Suprapubic skin (tissue), 4 donors: Measurements from ENCODE around the gene PKMYT1.

Experiments
- CTCF ChIP-seq, 2 donors: fragments of 200-600 bp in 1 of 2; fragments of 450-650 bp in 1 of 2; sonication (generic) in 1 of 2; IDR thresholded peaks; one replicate each; pipeline ENCODE4 v1.5.1; 2016 to 2019; ENCODE audit warnings: antibody characterized with exemption in 2 of 2, mild to moderate bottlenecking in 1 of 2, moderate library complexity in 1 of 2
- EP300 ChIP-seq: sonication (generic); formaldehyde crosslinking; IDR thresholded peaks from one replicate; pipeline ENCODE4 v1.6.1; 2017; ENCODE audit warnings: antibody characterized with exemption
- POLR2AphosphoS5 ChIP-seq, 3 donors: sonication (generic); formaldehyde crosslinking; IDR thresholded peaks; one replicate each; pipeline ENCODE4 v1.6.1; 2017; ENCODE audit warnings: antibody characterized with exemption in 3 of 3

- no peak for TF ChIP-seq CTCF (IDR thresholded peaks at IDR 0.05)
- no peak for TF ChIP-seq POLR2AphosphoS5 (IDR thresholded peaks at IDR 0.05)
- TF ChIP-seq EP300: no peak
Measured at GRCh38 chr16:3028716-3029319, 48.6 kb upstream of the PKMYT1 start.
